ENCODE measurements around the gene F10. TPM values are rescaled to one million over a fixed set of nuclear protein-coding genes. Genes with fewer than 3 reads are reported as not detected.

The F10 gene
- total and polyA plus RNA-seq, 2 of the 13 experiments (the other 11 are each of a cell fraction or from before 2014, with no cell fraction given): 58.4 to 237 TPM

DNA sequence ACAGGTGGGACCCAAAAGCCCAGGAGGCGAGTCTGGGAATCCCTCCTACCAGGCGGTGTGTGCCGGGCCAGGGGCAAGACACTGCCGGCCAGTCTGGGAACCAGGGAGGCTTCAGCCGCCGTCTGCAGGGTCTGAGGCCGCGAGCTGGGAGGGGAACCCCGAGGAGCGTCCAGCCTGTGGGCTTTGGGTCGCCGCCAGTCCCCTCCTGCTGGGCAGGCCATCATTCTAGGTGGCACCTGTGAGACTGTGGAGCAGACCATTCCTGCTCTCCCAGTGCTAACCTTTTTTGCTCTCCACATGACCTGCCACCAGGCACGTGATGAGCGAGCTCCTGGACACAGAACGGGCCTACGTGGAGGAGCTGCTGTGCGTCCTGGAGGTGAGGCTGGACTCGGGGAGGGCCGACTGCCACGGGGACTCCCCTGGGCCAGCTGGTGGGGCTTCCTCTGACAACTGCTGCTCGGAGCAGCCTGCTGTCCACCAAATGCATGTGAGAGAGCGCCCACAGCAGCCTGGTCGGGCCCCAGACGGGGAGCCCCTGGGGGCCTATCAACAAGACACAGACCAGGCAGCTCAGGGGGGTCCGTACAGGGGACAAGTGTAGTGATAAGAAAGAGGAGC lies 41.6 kb upstream of the F10 start:
- ChIA-PET CTCF (ENCODE audit: low intra/inter-chr PET ratio, low total read pairs) (no interaction called here), POLR2A (no interaction called here)
- no peaks in the 10 kb centered on the region for H3K79me2 ChIP-seq (ENCODE audit: insufficient read depth, low read length)
- ATAC-seq (no peak), FAIRE-seq (no peak), DNase-seq (ENCODE audit: low spot score) (no peak)
- no peaks in the 10 kb centered on the region for H4K20me1 ChIP-seq (ENCODE audit: insufficient read depth, low read length)
- H2AFZ ChIP-seq (ENCODE audit: low read length): no peak overlapping the region
- no peak overlapping the region for H3K4me2 ChIP-seq (ENCODE audit: low read depth, low read length)
- TF ChIP-seq AGO2 (optimal IDR thresholded peaks at IDR 0.05; ENCODE audit: low read depth, low read length): peak; percentile 9
- no peak for TF ChIP-seq TMF1 (CRISPR knock-in tag; IDR thresholded peaks at IDR 0.05; ENCODE audit: low read depth)
- BruUV-seq (replicated peaks): no TSS peak
- no peak overlapping the region for H3K4me3 ChIP-seq (replicated peaks in 1 of 3; ENCODE audit: insufficient read depth in 1 of 3, low read depth in 2 of 3, low read length in 3 of 3)
- in situ Hi-C loops (cut with HindIII; ENCODE audit: extremely low pct_ligation_motif_present, low pct_unique_long_range_greater_than_20kb) (no loop called here), intact Hi-C loops (cut with micrococcal nuclease; ENCODE audit: unreplicated experiment) (no loop called here)
- WGBS (ENCODE audit: low lambda C conversion rate): 81% methylated on average over 9 of the region's 25 CpGs
- H3K27me3 ChIP-seq (ENCODE audit: control insufficient read depth in 1 of 2, insufficient read depth in 2 of 2, low read length in 2 of 2): no peaks in the 10 kb centered on the region
- no peak overlapping the region for H3K27ac ChIP-seq (ENCODE audit: extremely low read length, insufficient read depth, low read length)
- peaks cover 8 to 25% of the 10 kb centered on the region in 2 experiments; a peak in 4 of 5 replicates for H3K36me3 ChIP-seq (replicated peaks in 1 of 2; ENCODE audit: control insufficient read depth in 1 of 2, insufficient read depth in 2 of 2, low read length in 2 of 2)
- no peaks in the 10 kb centered on the region for H3K4me1 ChIP-seq (ENCODE audit: insufficient read depth, low read length)
- no peaks in the 10 kb centered on the region for H3K9me3 ChIP-seq (ENCODE audit: low read length)
- no peak overlapping the region for H3K9ac ChIP-seq (ENCODE audit: insufficient read depth, low read depth, low read length)

DNA sequence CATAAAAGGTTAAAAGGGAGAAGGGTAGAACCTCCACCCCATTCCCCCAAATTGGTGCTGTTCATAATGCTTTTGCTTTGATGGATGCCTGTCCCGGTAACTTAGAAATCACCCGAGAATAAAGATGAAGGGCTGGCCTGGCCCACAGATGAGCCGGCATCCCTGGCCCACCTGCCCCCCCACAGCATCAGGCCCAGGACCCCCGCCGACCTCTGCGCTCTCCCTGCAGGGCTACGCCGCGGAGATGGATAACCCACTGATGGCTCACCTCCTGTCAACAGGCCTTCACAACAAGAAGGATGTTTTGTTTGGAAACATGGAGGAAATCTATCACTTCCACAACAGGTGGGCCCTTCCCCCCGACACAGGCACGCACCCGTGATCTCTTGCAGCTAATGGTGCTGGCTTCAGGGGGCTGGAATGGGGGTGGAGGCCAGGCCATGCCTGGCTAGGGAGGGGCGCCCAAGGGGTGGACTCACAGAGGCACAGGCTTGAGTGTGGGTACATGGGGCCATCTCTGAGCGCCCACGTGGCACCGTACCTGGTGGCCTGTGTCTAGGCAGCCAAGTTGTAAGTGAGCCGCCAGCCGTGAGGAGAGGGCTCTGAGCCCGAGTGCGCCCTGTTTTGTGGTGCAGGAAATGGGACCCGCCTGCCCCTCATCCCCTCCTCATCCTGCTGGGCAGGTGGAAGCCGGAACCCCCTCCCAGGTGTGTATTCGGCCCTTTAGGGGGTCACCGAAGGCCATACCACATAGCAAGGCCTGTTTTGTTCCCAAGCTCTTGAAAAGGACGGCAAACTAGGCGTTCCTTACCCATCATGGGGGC lies 40.2 kb upstream of the F10 start:
- H3K4me2 ChIP-seq (ENCODE audit: low read depth, low read length): no peak overlapping the region
- no peaks in the 10 kb centered on the region for H3K79me2 ChIP-seq (ENCODE audit: insufficient read depth, low read length)
- intact Hi-C loops (cut with micrococcal nuclease; ENCODE audit: unreplicated experiment): no loop called here
- DNase-seq (ENCODE audit: low spot score) (no peak), ATAC-seq (no peak), FAIRE-seq (no peak)
- no peak overlapping the region for H3K9ac ChIP-seq (ENCODE audit: insufficient read depth, low read depth, low read length)
- no peaks in the 10 kb centered on the region for H3K9me3 ChIP-seq (ENCODE audit: low read length)
- POLR2A ChIA-PET: no interaction called here
- BruUV-seq (replicated peaks): no TSS peak
- no peaks in the 10 kb centered on the region for H3K27me3 ChIP-seq (ENCODE audit: control insufficient read depth in 1 of 2, insufficient read depth in 2 of 2, low read length in 2 of 2)
- no peaks in the 10 kb centered on the region for H3K4me1 ChIP-seq (ENCODE audit: insufficient read depth, low read length)
- in situ Hi-C loops (cut with HindIII; ENCODE audit: extremely low pct_ligation_motif_present, low pct_unique_long_range_greater_than_20kb): no loop called here
- WGBS (ENCODE audit: low lambda C conversion rate): 92% methylated on average over 13 of the region's 26 CpGs
- H3K36me3 ChIP-seq (replicated peaks in 1 of 2; ENCODE audit: control insufficient read depth in 1 of 2, insufficient read depth in 2 of 2, low read length in 2 of 2): peaks cover 5 to 22% of the 10 kb centered on the region in 2 experiments; a peak in 4 of 5 replicates
- CTCF ChIA-PET (ENCODE audit: low intra/inter-chr PET ratio, low total read pairs): no interaction called here
- no peaks in the 10 kb centered on the region for H4K20me1 ChIP-seq (ENCODE audit: insufficient read depth, low read length)
- H2AFZ ChIP-seq (ENCODE audit: low read length): no peak overlapping the region
- no peak overlapping the region for H3K27ac ChIP-seq (ENCODE audit: extremely low read length, insufficient read depth, low read length)
- H3K4me3 ChIP-seq (replicated peaks in 1 of 3; ENCODE audit: insufficient read depth in 1 of 3, low read depth in 2 of 3, low read length in 3 of 3): no peak overlapping the region
- TF ChIP-seq, protein P1, sequence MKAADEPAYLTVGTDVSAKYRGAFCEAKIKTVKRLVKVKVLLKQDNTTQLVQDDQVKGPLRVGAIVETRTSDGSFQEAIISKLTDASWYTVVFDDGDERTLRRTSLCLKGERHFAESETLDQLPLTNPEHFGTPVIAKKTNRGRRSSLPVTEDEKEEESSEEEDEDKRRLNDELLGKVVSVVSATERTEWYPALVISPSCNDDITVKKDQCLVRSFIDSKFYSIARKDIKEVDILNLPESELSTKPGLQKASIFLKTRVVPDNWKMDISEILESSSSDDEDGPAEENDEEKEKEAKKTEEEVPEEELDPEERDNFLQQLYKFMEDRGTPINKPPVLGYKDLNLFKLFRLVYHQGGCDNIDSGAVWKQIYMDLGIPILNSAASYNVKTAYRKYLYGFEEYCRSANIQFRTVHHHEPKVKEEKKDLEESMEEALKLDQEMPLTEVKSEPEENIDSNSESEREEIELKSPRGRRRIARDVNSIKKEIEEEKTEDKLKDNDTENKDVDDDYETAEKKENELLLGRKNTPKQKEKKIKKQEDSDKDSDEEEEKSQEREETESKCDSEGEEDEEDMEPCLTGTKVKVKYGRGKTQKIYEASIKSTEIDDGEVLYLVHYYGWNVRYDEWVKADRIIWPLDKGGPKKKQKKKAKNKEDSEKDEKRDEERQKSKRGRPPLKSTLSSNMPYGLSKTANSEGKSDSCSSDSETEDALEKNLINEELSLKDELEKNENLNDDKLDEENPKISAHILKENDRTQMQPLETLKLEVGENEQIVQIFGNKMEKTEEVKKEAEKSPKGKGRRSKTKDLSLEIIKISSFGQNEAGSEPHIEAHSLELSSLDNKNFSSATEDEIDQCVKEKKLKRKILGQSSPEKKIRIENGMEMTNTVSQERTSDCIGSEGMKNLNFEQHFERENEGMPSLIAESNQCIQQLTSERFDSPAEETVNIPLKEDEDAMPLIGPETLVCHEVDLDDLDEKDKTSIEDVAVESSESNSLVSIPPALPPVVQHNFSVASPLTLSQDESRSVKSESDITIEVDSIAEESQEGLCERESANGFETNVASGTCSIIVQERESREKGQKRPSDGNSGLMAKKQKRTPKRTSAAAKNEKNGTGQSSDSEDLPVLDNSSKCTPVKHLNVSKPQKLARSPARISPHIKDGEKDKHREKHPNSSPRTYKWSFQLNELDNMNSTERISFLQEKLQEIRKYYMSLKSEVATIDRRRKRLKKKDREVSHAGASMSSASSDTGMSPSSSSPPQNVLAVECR (CRISPR knock-in tag; IDR thresholded peaks at IDR 0.05; ENCODE audit: borderline replicate concordance): no peak
- TF ChIP-seq MIER2 (CRISPR knock-in tag; IDR thresholded peaks at IDR 0.05) (no peak), PTBP1 (IDR thresholded peaks at IDR 0.05; ENCODE audit: low read depth, low read length, poor library complexity, severe bottlenecking) (no peak), ZNF207 (IDR thresholded peaks at IDR 0.05; ENCODE audit: borderline replicate concordance) (no peak), ADNP (CRISPR knock-in tag; IDR thresholded peaks at IDR 0.05) (no peak), MED13 (CRISPR knock-in tag; IDR thresholded peaks at IDR 0.05) (no peak), NR1H2 (CRISPR knock-in tag; IDR thresholded peaks at IDR 0.05; ENCODE audit: borderline replicate concordance, low read depth) (no peak), KLF9 (CRISPR knock-in tag; IDR thresholded peaks at IDR 0.05; ENCODE audit: low read depth) (no peak), BORCS8-MEF2B (CRISPR knock-in tag; IDR thresholded peaks at IDR 0.05) (no peak), KDM2A (CRISPR knock-in tag; IDR thresholded peaks at IDR 0.05; ENCODE audit: borderline replicate concordance, low read depth) (no peak), HNRNPL (IDR thresholded peaks at IDR 0.05; ENCODE audit: low read depth, low read length) (no peak), ZBTB1 (CRISPR knock-in tag; IDR thresholded peaks at IDR 0.05; ENCODE audit: borderline replicate concordance) (no peak)
